Hematopoietic multipotent progenitor cell (in vitro differentiated cells): ENCODE data around the gene SELENOM. TPM values are rescaled to one million over a fixed set of nuclear protein-coding genes. Genes with fewer than 3 reads are reported as not detected.

Experiments
- total RNA-seq: library from RNA; depleted of rRNA; stranded (reverse); fragments of >200 nt; gene quantifications from one replicate; pipeline ENCODE4 v1.2.3, GENCODE V29; 2012

Gene SELENOM
- total RNA-seq, 1 donor: 5.1 TPM

Other genes with a start within 250 kb of the SELENOM start
- 15.3 TPM for gene MORC2, start 138.8 kb downstream of the SELENOM start, total RNA-seq
- gene TUG1, start 138.3 kb downstream of the SELENOM start, total RNA-seq: 56.3 TPM
- gene SMTN, start 26.2 kb downstream of the SELENOM start, total RNA-seq: 6.2 TPM
- 1.6 TPM for gene INPP5J, start 15.4 kb upstream of the SELENOM start, total RNA-seq
- under 0.01 TPM for gene PLA2G3, start 32.9 kb upstream of the SELENOM start, total RNA-seq
- gene RNF185, start 52.6 kb upstream of the SELENOM start, total RNA-seq: 14.8 TPM
- 55.7 TPM for gene LIMK2, start 104.7 kb upstream of the SELENOM start, total RNA-seq
- 67.9 TPM for gene PIK3IP1, start 184.9 kb upstream of the SELENOM start, total RNA-seq
- gene PATZ1, start 238.8 kb upstream of the SELENOM start, total RNA-seq: 72.2 TPM